NCI-H82 treated with DMSO at 0.1 percent for 48 hours (cell line): Measurements from ENCODE around the gene LZTS2.
A peak's percentile ranks its signal among the peaks of the same experiment; 100 is the strongest.

ENCODE experiments used
- DNase-seq: peaks from one replicate; lab custom pipeline; 2025; ENCODE audit not compliant: unreplicated experiment; lab: John Stamatoyannopoulos, UW

The LZTS2 gene

DNA sequence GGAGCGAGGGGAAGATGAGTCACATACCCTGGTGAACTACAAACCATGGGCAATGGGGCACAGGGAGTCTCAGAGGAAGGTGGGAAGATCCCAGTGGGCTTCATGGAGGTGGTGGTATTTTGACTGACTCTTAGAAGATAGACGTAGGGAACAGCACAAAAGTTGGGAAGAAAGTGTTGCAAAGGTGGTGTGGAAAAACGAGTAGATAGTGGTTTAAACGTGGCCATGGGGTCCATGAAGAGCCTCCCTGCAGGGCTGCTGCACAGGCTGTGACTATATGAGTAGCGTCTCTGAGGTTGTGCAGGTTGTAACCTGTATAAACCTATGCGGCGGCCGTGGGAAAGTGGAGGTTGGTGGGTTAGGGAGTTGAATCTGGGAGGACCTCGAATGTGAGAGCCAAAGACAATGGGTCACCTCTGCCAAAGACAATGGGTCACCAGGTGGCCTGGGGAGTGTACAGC lies 13.8 kb downstream of the LZTS2 start:
- no peak for DNase-seq

DNA sequence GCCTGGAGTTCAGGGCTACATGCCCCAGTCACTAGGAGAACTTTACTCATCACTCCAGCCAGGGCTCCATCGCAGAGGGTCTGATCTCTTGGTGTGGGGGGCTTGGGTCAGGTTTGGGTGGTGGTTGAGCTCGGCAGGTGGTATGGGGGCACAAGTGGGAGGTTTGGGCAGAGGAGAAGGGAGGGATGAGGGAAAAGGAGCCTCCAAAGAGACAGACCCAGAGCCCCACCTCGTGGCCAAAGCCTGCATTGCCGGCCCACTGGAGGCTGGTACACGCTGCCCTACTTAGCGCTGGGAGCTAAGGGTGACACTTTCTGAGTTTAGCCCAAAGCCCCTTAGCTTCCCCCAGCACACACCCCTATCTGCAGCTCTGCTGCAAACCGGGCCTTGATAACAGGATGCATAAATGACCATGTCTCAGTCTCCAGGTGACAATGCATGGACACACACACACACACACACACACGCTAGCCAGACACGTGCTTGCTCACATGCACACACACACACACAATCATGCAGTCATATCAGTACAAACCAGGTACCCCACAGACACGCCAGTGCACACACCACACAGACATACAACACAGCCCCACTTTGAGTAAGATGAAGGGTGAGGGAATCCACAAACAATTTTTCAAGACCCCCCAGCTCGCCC lies 14.7 kb downstream of the LZTS2 start:
- no peak for DNase-seq

DNA sequence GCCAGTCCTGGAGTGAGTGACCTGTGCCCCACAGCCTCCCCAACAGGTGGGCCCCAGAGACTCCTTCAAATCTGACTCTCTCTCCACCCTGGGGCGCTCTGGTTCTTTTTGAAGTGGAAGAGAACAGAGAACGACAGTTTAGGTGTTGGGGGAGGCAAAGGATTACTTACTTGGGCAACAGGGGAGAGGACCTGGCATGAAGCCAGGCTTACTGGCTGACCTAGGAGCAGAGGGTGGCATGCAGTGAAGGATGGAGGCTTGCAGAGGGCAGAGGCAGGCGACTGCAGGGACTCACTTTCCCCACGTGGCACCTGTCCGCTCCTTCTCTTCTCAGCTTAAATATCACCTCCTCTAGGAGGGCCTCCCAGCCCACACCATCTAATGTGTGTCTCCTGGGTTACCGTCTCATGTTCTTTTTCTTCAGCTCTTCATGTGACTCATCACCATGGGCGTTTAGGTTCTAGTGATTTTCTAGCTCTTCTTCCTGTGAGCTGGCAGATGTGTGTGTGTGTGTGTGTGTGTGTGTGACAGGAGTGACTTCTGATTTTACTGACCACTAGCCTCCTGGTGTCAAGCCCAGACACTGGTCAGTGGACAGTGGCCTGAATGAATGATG lies 15.5 kb downstream of the LZTS2 start:
- DNase-seq, result no peak

DNA sequence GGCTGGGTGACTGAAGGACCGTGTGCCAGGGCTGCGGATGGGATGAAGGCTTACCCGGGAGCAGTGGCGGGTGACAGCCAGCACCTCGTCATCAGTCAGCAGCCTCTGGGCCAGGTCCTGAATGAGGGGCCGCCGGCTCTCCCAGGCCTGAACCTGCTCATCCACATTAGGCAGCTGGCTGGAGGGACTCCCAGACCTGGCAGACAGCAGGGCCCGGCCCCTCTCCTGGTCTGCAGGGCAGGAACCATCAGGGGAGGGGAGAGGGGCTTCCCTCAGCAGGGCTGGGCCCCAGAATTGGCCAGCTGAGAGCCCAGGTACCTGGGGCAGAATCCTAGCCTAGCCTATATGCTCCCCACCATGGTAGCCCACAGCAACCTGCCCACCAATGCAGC lies 16.0 kb downstream of the LZTS2 start:
- DNase-seq, result no peak

DNA sequence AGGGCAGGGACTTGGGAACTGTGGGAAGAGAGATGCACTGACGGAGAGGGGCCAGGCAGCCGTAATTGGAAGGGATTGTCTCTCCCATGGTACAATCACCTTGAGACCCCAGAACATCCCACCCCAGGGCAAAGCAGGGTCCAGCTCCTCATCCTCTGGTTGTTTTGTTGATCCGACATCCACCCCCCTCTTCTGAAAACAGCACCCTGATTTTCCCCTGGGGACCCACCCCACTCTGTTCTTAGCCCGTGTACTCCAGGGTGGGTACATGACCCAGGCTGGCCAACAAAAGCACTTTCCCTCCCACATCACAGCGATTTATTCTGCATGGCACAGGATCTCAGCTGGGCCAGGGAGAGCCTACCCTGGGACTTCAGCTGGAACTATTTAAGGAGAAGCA lies 17.2 kb downstream of the LZTS2 start:
- no peak for DNase-seq

DNA sequence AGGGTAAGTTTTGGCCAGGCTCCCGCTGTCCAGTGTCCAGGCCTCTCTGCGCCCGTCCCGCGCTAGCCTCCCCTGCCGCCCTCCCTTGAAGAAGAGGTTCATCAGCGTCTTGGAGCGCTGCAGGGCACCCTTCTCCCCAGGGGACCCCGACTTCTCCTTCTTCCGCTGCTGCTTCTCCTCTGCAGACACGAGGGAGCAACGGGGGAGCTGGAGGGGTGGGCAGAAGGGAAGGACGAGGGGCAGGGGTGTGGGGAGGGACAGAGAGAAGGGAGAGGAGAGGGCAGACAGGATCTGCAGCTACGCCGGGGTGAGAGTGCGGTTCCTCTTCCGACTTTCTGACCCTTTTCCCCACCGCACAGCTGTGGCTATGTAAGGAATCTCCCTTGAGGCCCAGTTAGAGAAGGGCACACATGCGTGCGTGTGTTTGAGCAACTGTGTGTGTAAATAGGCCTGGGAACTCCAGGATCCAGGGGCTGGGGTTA lies 18.6 kb downstream of the LZTS2 start:
- DNase-seq, result no peak

DNA sequence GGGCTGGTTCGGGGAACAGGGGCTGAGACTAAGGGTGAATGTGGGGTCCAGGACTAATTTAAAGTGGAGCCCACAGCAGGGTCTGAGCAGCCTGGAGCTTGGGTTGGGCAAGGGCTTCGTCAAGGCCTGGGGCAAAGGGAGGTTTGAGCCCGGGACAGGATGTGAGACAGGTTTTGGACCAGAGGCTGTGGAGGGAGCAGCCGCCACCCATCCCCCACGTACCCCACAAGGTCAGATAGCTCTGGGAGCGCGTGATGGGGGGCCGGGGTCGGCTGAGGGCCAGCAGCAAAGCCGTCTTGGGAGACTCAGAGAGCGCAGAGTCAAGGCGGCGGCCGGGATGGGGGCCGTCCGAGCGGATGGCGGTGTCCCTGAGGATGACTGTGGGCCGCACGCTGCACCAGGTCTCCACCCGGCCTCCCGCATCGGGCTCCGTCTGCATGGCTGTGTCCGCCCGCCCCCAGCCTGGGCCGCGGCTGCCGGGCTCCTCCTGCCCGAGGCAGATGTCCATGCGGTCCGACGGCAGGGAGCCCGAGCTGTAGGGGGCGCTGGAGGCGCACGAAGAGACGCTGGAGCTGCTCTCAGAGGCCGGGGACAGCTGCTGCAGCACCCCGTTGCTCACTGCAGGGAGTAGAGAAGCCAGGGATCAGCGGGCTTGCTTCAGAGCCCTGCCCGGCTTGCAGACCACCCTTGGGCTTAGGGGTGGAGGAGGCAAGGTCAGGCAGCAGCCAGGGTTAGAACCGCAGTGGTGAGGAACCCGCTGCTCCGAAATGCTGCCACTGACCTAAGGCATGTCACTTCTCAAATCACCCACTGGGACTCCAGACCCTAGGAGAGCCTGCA lies 19.2 kb downstream of the LZTS2 start:
- DNase-seq, result peak; percentile 22

DNA sequence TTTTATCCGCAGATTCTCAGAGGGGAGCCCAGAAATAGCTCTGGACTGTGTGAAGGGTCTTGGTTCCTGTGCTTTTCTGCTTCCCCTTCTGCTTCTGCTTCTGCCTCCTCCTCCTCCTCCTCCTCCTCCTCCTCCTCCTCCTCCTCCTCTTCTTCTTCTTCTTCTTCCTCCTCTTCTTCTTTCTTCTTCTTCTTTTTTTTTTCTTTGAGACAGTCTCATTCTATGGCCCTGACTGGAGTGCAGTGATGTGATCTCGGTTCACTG lies 19.8 kb downstream of the LZTS2 start:
- no peak for DNase-seq

DNA sequence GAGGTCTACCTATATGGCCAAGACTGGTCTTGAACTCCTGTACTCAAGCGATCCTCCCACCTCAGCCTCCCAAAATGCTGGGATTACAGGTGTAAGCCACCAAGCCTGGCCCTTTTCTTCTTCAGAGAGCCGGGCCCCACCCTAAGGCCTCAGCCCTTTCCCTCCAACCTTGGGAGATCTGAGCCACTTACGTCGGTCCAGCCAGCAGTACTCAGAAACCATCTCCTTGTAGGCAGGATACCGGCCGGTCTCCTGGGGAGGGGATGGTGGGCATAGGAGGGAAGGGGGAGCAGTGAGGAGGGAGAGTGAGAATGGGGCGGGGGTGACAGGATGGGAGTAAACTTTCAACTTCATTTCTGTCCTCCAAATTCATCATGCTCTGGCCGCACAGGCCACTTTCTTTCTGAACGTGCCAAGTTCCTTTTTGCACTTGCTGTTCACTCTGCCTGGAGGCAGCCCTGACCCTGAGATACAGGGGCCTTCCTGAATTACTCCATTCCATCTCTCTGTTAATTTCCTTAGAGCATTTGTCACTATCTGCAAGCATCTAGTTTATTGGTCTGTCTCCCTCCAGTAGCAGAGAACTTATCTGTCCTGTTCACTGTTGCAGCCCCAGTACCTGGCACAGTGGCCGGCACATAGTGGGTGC lies 20.9 kb downstream of the LZTS2 start:
- no peak for DNase-seq

DNA sequence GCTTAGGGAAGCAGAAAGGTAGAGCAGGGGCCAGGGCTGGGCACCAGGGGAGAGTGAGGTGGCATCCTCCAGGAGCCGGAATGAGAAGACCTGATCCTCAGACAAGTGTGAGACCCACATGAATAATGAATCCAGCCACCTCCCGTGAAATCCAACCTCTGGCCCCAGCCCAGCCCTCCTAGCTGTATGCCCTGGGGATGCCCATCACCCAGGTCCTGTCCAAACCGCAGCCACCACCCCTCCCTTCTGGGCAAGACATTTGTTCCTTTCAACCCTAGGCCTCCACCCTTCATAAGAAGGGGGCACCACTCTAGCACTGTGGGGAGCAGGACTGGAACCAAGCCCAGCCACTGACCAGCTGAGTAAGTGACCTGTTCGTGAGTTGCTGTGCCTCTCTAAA lies 21.6 kb downstream of the LZTS2 start:
- no peak for DNase-seq

DNA sequence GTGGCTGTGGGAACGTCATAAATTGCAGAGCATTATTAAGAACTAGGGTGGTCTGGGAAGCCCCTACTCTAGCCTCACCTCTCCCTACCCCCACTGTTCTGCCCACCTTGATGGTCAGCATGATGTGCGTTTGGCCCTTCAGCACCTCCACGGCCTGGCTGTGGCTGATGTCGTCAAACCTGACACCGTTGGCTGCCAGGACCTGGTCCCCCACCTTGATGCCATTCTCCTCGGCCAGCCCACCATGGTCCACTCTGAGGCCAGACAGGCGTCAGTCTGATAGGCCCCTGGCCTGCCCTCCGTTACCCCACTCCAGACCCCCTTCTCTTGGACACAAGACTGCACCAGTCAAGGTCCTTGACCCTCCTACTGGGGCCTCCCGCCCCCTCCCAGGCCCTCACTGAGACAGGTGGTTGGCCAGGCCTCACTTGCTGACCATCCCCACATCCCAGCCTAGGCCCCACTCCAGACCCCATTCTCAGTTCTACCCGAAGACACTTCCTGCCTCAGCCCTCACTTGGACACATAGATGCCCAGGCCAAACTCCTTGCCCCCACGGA lies 22.2 kb downstream of the LZTS2 start:
- no peak for DNase-seq

DNA sequence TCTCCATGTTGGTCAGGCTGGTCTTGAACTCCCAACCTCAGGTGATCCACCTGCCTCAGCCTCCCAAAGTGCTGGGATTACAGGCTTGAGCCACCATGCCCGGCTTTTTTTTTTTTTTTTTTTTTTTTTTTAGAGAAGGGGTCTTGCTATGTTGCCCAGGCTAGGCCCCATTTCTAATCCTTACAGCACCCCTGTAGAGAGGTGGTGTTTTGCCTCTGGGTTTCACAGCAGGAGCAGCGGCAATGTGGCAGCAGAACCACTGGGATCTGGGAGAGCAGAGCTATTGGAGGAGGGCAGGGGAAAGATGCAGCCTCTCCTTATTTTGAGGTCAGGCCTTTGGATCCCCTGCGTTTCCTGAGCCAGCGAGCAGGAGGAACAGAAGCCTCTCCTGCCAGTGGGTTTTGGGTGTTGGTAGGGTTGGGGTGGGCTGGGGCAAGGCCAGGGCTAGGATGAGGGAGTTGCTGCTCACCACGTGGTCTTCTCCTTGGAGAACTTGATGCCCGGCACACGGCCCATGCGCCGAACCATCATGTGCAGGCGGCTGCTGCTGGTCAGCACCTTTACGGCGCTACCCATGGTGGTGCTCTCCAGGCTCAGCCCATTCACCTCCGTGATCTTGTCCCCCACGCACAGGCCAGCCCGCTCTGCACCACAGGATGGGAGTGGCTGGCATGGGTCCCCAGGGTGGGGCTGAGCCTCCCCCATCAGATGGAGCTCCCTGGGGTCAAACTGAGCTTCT lies 23.5 kb downstream of the LZTS2 start:
- DNase-seq, result no peak

DNA sequence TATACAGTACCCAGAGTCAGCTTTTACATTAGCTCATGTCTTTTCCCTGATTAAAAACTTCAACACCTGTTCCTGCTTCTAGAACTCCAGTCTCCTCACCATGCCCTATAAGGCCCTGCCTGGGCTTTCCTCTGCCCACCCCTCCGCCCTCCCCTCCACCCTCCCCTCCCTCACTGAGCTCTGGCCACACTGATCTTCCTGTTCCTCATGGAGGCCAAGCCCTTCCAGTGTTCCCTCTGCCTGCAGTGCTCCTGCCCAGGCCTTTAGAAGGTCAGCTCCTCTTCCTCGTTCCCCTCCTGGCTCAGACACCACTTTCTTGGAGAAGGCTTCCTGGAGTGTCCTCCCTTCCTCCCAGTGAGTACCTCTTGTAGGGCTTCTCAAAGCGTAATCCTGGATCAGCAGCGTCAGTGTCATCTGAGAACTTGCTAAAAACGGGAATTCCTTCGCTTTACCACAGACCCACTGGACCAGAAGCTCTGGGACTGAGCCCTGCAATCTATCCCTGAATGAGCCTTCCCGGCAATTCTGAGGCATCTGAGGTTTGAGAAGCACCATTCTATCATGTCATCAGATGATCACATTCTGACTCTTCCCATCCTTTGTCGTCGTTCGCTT lies 27.6 kb downstream of the LZTS2 start:
- DNase-seq, result no peak

DNA sequence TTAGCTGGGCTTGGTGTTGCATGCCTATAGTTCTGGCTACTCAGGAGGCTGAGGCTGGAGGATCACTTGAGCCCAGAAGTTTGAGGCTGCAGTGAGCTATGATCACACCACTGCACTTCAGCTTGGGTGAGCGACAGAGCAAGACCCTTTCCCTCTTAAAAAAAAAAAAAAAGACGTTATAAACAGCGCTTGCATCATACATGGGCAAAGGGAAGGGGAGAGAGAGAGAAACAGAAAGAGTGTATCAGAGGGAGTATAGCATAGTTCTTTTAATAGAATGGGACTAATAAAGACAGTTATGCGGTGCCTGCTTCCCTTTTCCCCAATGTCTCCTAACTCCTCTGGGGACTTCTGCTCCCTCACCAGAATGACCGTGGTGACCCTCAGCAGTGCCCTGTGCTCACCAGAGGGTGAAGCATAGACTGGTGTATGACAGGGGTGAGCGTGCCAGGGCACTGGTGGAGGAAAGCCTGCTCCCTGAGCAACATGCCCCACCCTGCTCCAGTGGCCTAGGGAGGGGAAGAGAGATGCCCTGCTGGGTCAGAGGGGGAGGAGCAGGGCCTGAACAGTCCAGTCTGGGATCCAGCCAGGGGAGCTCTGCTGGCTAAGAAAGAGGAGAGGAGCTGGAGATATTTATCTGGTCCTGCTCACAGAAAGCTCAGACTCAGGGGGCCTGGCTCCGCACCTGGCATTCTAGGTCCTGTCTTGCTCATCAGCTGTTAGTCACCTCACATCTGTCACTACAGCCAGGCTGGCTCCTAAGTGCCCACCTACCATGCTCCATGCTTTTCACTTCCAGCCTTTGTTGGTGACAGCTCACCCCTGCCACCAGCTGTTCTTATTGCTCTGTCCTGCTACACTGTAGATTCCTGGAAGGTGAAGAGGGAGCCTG lies 29.1 kb downstream of the LZTS2 start:
- no peak for DNase-seq

DNA sequence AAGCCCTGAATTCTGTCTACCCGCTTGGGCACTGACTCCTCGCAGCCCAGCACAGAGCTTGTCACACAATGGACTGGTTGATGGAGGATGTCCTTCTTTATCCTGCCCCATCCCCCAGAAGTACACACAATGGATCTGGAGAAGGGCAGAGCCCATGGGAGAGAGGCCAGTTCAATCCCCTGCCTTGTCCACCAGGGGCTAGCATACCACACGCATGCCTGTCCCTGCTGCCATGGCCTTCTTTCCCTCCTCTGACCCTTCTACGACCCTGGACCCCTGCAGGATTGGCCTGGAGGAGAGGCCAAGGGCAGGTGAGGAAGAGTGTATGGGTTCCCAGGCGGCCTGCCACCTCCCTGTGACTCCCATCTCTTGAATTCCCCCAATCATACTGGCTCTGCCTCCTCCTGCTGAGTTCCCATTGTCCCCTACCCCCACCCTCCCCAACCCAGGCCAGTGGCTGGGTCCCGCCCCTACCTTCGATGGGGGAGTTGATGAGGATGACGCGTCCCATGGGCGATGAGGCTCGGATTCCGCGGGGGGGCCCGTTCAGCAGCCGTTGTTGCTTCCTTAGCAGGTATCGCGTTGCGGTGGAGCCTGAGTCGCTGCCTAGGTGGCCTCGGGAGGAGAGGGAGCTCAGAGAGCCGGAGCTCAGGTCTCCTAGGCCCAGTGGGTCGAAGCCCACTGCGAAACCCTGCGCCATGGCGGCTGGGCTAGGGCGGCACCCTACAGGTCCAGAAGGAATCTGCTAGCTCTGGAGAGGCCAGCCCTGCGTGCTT lies 30.1 kb downstream of the LZTS2 start:
- no peak for DNase-seq

DNA sequence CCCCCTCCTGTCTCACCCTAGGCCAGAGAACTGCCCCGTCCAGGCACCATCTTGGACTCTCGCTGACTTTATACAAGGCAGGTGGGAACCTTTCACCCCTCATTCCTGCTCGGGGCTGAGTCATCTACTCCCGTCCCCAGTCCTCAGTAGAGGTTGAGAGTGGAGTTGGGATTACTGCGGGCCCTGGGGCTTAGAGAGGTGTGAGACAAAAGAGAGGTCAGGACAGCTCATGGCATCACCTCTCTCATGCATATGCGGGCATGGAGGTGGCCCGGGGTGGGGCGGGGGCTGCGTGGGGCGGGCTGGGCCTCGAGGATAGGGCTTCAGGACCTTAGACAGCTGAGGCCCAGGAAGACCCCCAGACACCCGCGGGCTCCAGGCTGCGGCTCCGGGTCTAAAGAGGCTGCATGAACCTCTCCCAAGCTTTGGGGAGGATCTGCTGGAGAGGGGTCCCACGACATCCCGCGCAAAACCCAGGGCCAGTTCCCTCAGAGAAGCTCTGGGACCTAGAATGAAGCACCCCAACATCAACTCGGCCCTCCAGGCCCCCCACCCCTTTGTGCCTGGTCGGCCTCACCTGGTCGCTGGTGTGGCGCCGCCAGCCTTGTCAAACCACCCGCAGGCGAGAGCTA lies 31.0 kb downstream of the LZTS2 start:
- no peak for DNase-seq

DNA sequence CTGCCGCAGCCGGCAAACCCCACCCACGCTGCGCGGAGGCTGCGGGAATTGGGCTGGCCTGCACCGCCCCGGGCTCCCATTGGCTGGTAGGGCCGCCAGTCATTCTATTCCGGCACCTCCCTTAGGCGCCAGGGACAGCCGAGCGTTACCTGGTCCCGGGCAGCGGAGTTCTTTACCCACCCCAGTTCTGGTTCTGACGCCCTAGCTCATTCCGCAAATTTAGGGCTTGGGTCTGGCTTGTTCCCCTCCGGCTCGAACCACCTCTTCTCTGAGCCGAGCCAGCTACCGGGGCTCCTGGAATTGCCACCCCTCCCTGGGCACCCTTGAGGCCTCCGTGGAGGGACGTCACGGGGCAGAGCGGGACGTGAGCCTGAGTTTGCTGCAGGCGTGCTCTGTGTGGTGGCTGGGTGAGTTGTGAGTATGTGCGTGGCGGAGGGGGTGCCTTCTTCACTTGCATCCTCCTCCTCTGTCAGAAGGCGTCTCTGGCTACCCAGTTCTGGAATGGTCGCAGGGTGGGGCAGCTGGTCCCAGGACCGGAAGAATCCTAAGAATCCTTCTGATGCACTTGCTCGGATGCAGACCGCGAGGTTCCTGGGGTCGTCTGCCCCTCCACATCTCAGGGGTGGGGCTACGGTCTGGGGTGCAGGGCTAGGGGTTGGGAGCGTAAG lies 31.7 kb downstream of the LZTS2 start, which contains the start of the genes PDZD7 and SFXN3:
Gene PDZD7 (minus strand): TSS at position 2 of the 668 bp plus-strand sequence. CDS start 910 bp downstream, outside the sequence.
Gene SFXN3 (plus strand): TSS at position 107 of the 668 bp plus-strand sequence. CDS start 3,461 bp downstream, outside the sequence.
- DNase-seq, result peak; percentile 57
